ENCODE measurements around the gene TIMMDC1.

- TF ChIP-seq CTCF (IDR thresholded peaks at IDR 0.05; ENCODE audit: insufficient read depth, low read length, poor library complexity, severe bottlenecking) (no peak), EZH2phosphoT487 (conservative IDR thresholded peaks at IDR 0.05; ENCODE audit: low read length) (no peak)
Observed at GRCh38 chr3:119538772-119539171, 40.4 kb downstream of the TIMMDC1 start.
